Cardiac muscle cell (in vitro differentiated cells and primary cell): Measurements from ENCODE around the gene AGAP1. TPM values are rescaled to one million over a fixed set of nuclear protein-coding genes. Genes with fewer than 3 reads are reported as not detected.

Source experiments
- DNase-seq, 2 donors: peaks; one replicate each; pipeline versions ENCODE4 v3.0.0 to v3.0.0-alpha.2; 2010 to 2017; ENCODE audit warnings: low read depth in 1 of 2, low spot score in 1 of 2
- H3K27ac ChIP-seq: fragments of 200-600 bp; sonication (generic); 2 replicates; pipeline ENCODE4 v1.5.1; 2016
- H3K27me3 ChIP-seq: fragments of 200-600 bp; sonication (generic); 2 replicates; pipeline ENCODE4 v1.6.0; 2016; ENCODE audit warnings: control low read depth
- H3K36me3 ChIP-seq: fragments of 200-600 bp; sonication (generic); 2 replicates; pipeline ENCODE4 v1.5.1; 2016; ENCODE audit warnings: control low read depth
- H3K4me1 ChIP-seq: fragments of 200-600 bp; sonication (generic); 2 replicates; pipeline ENCODE4 v1.8.1; 2017; ENCODE audit warnings: low read depth, mild to moderate bottlenecking, mixed run types
- H3K4me3 ChIP-seq: fragments of 200-600 bp; sonication (generic); 2 replicates; pipeline ENCODE4 v1.5.1; 2016; ENCODE audit warnings: mild to moderate bottlenecking
- H3K9me3 ChIP-seq: fragments of 200-600 bp; sonication (generic); 2 replicates; pipeline ENCODE4 v1.5.1; 2017; ENCODE audit warnings: low read depth, mild to moderate bottlenecking, control low read depth
- polyA plus RNA-seq: library from polyadenylated mRNA; unstranded; fragments of >200 nt; fragmentation: Nextera tagmentation; extraction: Ambion mirVana; gene quantifications from 2 replicates; pipeline ENCODE4 v1.2.1, GENCODE V29; 2016
- total RNA-seq: library from RNA; depleted of rRNA; stranded (reverse); fragments of >200 nt; gene quantifications from 2 replicates; pipeline ENCODE4 v1.2.3, GENCODE V29; 2016
- TF ChIP-seq, protein P1 (sequence below): IDR thresholded peaks from 2 replicates; pipeline ENCODE4 v1.5.1; 2012; ENCODE audit warnings: low read depth, mild to moderate bottlenecking, low read length

Gene AGAP1
- total and polyA plus RNA-seq, 2 experiments from 2014 or later, result 8.6 to 38.2 TPM

DNA sequence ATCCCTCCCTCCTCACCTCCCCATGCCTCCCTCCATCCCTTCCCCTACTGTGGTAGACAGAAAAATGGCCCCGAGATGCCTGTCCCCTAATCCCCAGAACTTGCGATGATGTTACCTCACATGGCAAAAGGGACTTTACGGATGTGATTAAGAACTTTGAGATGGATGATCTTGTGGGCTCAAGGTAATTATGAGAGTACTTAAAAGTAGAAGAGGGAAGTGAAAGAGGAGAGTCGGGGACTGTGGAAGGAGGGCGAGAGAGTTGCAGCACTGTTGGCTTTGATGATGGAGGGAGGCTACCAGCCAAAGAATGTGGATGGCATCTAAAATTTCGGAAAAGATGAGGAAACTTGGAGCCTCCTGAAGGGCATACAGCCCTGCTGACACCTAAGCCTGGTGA lies 66.5 kb downstream of the AGAP1 start:
- no peak for DNase-seq
- Histone ChIP-seq H3K27ac (no peak overlapping the region), H3K4me3 (no peak overlapping the region), H3K9me3 (no peaks in the 10 kb centered on the region), H3K36me3 (no peaks in the 10 kb centered on the region), H3K27me3 (no peaks in the 10 kb centered on the region), H3K4me1 (peaks cover 23% of the 10 kb centered on the region)
- TF ChIP-seq, protein P1, sequence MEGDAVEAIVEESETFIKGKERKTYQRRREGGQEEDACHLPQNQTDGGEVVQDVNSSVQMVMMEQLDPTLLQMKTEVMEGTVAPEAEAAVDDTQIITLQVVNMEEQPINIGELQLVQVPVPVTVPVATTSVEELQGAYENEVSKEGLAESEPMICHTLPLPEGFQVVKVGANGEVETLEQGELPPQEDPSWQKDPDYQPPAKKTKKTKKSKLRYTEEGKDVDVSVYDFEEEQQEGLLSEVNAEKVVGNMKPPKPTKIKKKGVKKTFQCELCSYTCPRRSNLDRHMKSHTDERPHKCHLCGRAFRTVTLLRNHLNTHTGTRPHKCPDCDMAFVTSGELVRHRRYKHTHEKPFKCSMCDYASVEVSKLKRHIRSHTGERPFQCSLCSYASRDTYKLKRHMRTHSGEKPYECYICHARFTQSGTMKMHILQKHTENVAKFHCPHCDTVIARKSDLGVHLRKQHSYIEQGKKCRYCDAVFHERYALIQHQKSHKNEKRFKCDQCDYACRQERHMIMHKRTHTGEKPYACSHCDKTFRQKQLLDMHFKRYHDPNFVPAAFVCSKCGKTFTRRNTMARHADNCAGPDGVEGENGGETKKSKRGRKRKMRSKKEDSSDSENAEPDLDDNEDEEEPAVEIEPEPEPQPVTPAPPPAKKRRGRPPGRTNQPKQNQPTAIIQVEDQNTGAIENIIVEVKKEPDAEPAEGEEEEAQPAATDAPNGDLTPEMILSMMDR, result no peak

DNA sequence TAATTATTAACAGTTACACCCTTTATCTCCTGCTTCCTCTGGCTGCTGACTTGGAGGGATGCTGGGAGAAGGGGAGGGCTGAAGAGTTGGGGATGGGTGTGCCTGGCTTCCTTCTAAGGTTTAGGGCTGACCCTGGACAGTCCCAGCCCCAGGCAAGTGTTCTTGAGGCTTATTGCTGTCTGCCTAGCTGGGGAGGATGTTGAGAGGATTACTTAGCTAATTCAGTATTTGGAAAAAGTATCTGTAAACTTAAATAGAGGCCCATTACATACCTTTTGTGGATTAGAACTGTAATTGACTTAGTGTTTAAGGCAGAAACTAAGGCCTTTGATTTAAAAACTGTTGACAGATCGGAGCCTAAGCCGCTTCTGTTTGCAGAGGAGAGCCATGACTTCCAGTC lies 67.6 kb downstream of the AGAP1 start:
- Histone ChIP-seq H3K36me3 (no peaks in the 10 kb centered on the region), H3K27ac (no peak overlapping the region), H3K9me3 (no peaks in the 10 kb centered on the region), H3K4me1 (peaks cover 23% of the 10 kb centered on the region), H3K27me3 (no peaks in the 10 kb centered on the region), H3K4me3 (no peak overlapping the region)
- no peak for DNase-seq
- TF ChIP-seq, protein P1, result no peak

DNA sequence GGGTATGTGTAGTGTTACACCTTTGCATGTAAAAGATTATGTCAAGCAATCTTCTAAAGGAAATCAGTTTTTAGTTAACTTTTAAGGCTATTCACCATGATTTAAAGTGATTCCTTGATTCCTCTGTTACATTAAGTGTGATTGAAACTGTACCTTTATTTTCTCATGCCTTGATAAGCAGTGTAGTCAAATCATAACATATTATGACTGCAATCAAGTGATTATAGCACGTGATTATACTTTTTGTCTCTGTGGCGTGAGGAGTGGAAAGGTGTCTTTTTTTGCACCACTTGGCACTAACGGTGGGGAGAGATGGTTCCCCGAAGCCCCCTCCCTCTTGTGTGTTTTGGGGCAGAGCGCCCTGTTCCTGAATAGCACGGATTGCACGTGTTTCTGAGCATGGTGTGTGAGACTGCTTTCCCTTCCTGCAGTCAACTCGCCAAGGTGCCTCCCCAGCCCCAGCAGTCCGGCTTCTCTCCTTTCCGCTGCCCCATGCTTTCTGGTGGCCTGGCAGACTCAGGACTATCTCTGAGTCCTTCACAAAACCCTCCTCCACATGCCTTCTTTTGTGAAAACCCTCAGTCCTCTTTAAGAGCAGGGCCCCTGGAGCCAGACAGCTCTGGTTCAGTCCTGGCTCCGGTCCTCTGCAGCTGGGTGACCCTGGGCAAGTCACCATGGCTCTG lies 68.4 kb downstream of the AGAP1 start:
- no peaks in the 10 kb centered on the region for H3K9me3 ChIP-seq
- TF ChIP-seq, protein P1, result no peak
- no peaks in the 10 kb centered on the region for H3K36me3 ChIP-seq
- H3K27me3 ChIP-seq, result no peaks in the 10 kb centered on the region
- H3K27ac ChIP-seq, result no peak overlapping the region
- peaks cover 23% of the 10 kb centered on the region for H3K4me1 ChIP-seq
- H3K4me3 ChIP-seq, result no peak overlapping the region
- no peak for DNase-seq

DNA sequence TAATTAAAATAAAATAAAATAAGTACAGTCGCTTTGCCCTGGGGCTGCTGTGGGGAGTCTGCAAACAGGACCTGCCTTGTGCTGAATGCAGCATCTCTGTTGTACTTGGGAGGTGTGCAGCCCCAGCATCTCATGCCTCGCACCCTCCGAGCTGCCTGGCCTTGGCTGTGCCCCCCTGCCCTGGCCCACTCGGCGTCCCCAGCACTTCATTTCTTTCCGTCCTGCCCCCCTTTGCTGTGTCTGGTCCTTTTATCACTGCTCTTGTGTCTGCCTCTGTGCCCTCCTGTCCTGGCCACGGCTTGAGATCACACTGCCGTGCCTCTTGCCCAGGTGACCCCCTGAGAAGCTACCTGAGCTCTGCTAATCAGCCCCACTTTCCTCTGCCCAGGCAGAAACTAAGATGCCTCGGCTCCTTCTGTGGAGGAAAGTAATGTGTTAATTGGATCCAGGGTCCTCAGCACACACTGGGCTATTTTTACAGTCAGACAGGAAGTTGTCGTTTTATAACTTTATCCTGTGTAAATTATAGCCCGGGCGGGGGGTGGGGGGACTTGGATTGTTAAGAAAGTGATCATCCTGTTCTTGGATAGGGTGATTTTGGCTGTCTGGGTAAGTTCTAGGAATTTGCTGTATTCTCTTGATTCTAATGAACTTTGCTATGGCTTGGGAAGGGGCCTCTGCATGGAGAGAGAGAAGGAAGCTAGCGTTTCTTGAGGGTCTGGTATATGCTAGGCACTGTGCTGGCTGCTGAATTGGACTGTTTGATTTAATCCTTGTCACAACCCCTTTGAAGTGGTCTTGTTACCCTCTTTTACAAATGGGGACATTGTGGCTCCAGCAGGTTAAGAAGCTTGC lies 69.4 kb downstream of the AGAP1 start:
- H3K4me3 ChIP-seq, result no peak overlapping the region
- peaks cover 22% of the 10 kb centered on the region for H3K4me1 ChIP-seq
- H3K27ac ChIP-seq, result peak overlapping the region; percentile 25
- no peaks in the 10 kb centered on the region for H3K27me3 ChIP-seq
- H3K9me3 ChIP-seq, result no peaks in the 10 kb centered on the region
- H3K36me3 ChIP-seq, result no peaks in the 10 kb centered on the region
- TF ChIP-seq, protein P1, result no peak
- no peak for DNase-seq

DNA sequence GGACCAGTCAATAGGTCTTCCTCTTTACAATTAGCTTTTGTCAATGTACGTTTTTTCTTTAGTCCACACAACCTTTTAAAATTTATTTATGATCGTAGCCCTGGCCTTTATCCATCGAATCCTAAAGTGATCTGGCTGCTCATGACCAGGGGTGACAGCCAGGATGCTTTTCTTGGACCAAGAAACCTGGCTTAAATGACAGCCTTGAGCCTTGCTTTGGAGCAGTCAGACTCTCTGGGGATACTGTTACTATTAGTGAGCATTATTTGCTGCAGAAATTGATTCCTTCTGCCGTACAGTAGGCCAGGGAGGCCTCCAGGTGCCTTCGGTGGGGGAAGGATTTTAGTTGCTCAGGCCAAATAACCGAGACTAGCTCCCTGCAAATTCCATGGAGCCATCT lies 70.2 kb downstream of the AGAP1 start:
- DNase-seq, result no peak
- TF ChIP-seq, protein P1, result no peak
- H3K36me3 ChIP-seq, result no peaks in the 10 kb centered on the region

More for the DNA sequence above, 70.2 kb downstream of the AGAP1 start:
- Histone ChIP-seq H3K27me3 (no peaks in the 10 kb centered on the region), H3K4me3 (no peak overlapping the region), H3K9me3 (no peaks in the 10 kb centered on the region), H3K27ac (peak overlapping the region; percentile 25), H3K4me1 (peaks cover 19% of the 10 kb centered on the region)
